OCI-LY7 (cell line): ENCODE data around the gene CAMK1G. TPM values are rescaled to one million over a fixed set of nuclear protein-coding genes. Genes with fewer than 3 reads are reported as not detected.

Experiments
- BruUV-seq: library from RNA; stranded (reverse); fragments of 400-500 nt; replicated peaks from 2 replicates; lab custom pipeline; 2021; lab: Mats Ljungman, UMichigan
- CTCF ChIA-PET: fragments of 300-600 bp; sonication (Branson Sonifier 250); formaldehyde crosslinking; loops from one replicate; lab custom pipeline; 2022; ENCODE audit warnings: antibody characterized with exemption; ENCODE audit not compliant: unreplicated experiment; lab: Charles Lee
- POLR2A ChIA-PET: fragments of 300-600 bp; sonication (Branson Sonifier 250); formaldehyde crosslinking; loops from one replicate; lab custom pipeline; 2022; ENCODE audit warnings: antibody characterized with exemption; lab: Charles Lee
- DNase-seq: peaks from one replicate; pipeline ENCODE4 v3.0.0-alpha.2; 2015; ENCODE audit warnings: low spot score
- H2AFZ ChIP-seq: fragments of 200-600 bp; sonication (generic), shearing (Covaris generic); 2 replicates; pipeline ENCODE4 v1.6.1; 2014; ENCODE audit warnings: mild to moderate bottlenecking, antibody characterized with exemption, low read length, moderate library complexity
- H3K27ac ChIP-seq: fragments of 200-600 bp; sonication (generic); 2 replicates; pipeline ENCODE4 v1.5.1; 2014; ENCODE audit warnings: mixed run types, low read depth, mild to moderate bottlenecking, moderate library complexity, low read length, inconsistent platforms; ENCODE audit not compliant: poor library complexity, severe bottlenecking
- H3K36me3 ChIP-seq: fragments of 200-600 bp; sonication (generic); 2 replicates; pipeline ENCODE4 v1.6.1; 2014; ENCODE audit warnings: mild to moderate bottlenecking, antibody characterized with exemption, low read length, moderate library complexity, mixed read lengths; ENCODE audit not compliant: insufficient read depth
- H3K4me1 ChIP-seq: fragments of 200-600 bp; sonication (generic); 2 replicates; pipeline ENCODE4 v1.5.1; 2014; ENCODE audit warnings: mild to moderate bottlenecking, low read length; ENCODE audit not compliant: insufficient read depth, poor library complexity, severe bottlenecking
- H3K4me2 ChIP-seq: fragments of 200-600 bp; sonication (generic); 2 replicates; pipeline ENCODE4 v1.6.1; 2014; ENCODE audit warnings: mild to moderate bottlenecking, low read length
- H3K4me3 ChIP-seq: fragments of 200-600 bp; sonication (generic); 2 replicates; pipeline ENCODE4 v1.5.1; 2014; ENCODE audit warnings: mild to moderate bottlenecking, low read depth, low read length; ENCODE audit not compliant: poor library complexity, severe bottlenecking
- H3K79me2 ChIP-seq: fragments of 200-600 bp; sonication (generic); 2 replicates; pipeline ENCODE4 v1.6.1; 2016; ENCODE audit warnings: low read depth, mild to moderate bottlenecking, low read length, moderate library complexity, mixed read lengths; ENCODE audit not compliant: insufficient read depth
- H3K9me2 ChIP-seq: fragments of 200-600 bp; sonication (generic); 2 replicates; pipeline ENCODE4 v1.6.1; 2016; ENCODE audit warnings: mild to moderate bottlenecking, low read length, mixed read lengths; ENCODE audit not compliant: insufficient read depth
- H3K9me3 ChIP-seq: fragments of 200-600 bp; sonication (generic); 2 replicates; pipeline ENCODE4 v1.6.1; 2014; ENCODE audit warnings: mild to moderate bottlenecking, mixed run types, low read length, mixed read lengths
- H4K20me1 ChIP-seq: fragments of 200-600 bp; sonication (generic); 2 replicates; pipeline ENCODE4 v1.6.1; 2014; ENCODE audit warnings: mild to moderate bottlenecking, antibody characterized with exemption, low read length, moderate library complexity, mixed read lengths; ENCODE audit not compliant: insufficient read depth
- CTCF ChIP-seq: fragments of 200-600 bp; sonication (generic); conservative IDR thresholded peaks from 2 replicates; pipeline ENCODE4 v1.5.1; 2014; ENCODE audit warnings: mild to moderate bottlenecking, antibody characterized with exemption, low read length, moderate library complexity, mixed read lengths
- EZH2phosphoT487 ChIP-seq: fragments of 200-600 bp; sonication (generic); IDR thresholded peaks from 2 replicates; pipeline ENCODE4 v1.6.1; 2018; ENCODE audit warnings: low read depth, borderline replicate concordance, mild to moderate bottlenecking, mixed run types, antibody characterized with exemption, low read length, moderate library complexity, mixed read lengths
- intact Hi-C: fragments of 100-400 bp; cut with micrococcal nuclease; formaldehyde crosslinking; loops from one replicate; pipeline ENCODE4 v1.10.0; 2022; ENCODE audit not compliant: unreplicated experiment
- total RNA-seq, 2 experiments: library from RNA; depleted of rRNA in 1 of 2; stranded (reverse); fragments of >200 nt in 1 of 2; shearing (Covaris generic) in 1 of 2; gene quantifications; 2 replicates each; pipeline ENCODE4 v1.2.3, GENCODE V29; 2014 to 2022

Gene CAMK1G
- total RNA-seq, 2 experiments from 2014 or later, result not detected

- intact Hi-C loops, result no loop called here
- ChIA-PET POLR2A (no interaction called here), CTCF (no interaction called here)
Observed at GRCh38 chr1:209586221-209586740, 2.8 kb downstream of the CAMK1G start.

GRCh38 chr1:209587789-209588188, 4.3 kb downstream of the CAMK1G start:
- TF ChIP-seq EZH2phosphoT487, result no peak
- TF ChIP-seq CTCF, result no peak
- CTCF ChIA-PET, result no interaction called here
- Histone ChIP-seq H2AFZ (no peak overlapping the region), H3K4me3 (no peak overlapping the region), H3K79me2 (no peaks in the 10 kb centered on the region), H3K9me2 (no peaks in the 10 kb centered on the region), H3K27ac (no peak overlapping the region), H3K4me1 (no peaks in the 10 kb centered on the region), H4K20me1 (no peaks in the 10 kb centered on the region), H3K9me3 (no peaks in the 10 kb centered on the region), H3K4me2 (no peak overlapping the region), H3K36me3 (no peaks in the 10 kb centered on the region)
- POLR2A ChIA-PET, result no interaction called here
- intact Hi-C loops, result no loop called here
- DNase-seq, result no peak
- BruUV-seq, result no TSS peak

More at GRCh38 chr1:209586221-209586740, 2.8 kb downstream of the CAMK1G start:
- H3K9me3 ChIP-seq, result no peaks in the 10 kb centered on the region
- no peak for TF ChIP-seq EZH2phosphoT487
- no peak for TF ChIP-seq CTCF
- H4K20me1 ChIP-seq, result no peaks in the 10 kb centered on the region
- no peak overlapping the region for H3K4me2 ChIP-seq
- no TSS peak for BruUV-seq
- H3K9me2 ChIP-seq, result no peaks in the 10 kb centered on the region
- H3K4me3 ChIP-seq, result no peak overlapping the region
- H3K36me3 ChIP-seq, result no peaks in the 10 kb centered on the region
- no peaks in the 10 kb centered on the region for H3K79me2 ChIP-seq
- DNase-seq, result no peak
- H3K27ac ChIP-seq, result no peak overlapping the region
- no peak overlapping the region for H2AFZ ChIP-seq
- no peaks in the 10 kb centered on the region for H3K4me1 ChIP-seq

GRCh38 chr1:209589440-209589839, 5.9 kb downstream of the CAMK1G start:
- BruUV-seq, result no TSS peak

More at GRCh38 chr1:209589440-209589839, 5.9 kb downstream of the CAMK1G start:
- no peak for DNase-seq
- intact Hi-C loops, result no loop called here
- Histone ChIP-seq H2AFZ (no peak overlapping the region), H3K9me2 (no peaks in the 10 kb centered on the region), H3K9me3 (no peaks in the 10 kb centered on the region), H3K4me3 (no peak overlapping the region), H3K4me1 (no peaks in the 10 kb centered on the region), H3K27ac (no peak overlapping the region), H4K20me1 (no peaks in the 10 kb centered on the region), H3K79me2 (no peaks in the 10 kb centered on the region), H3K4me2 (no peak overlapping the region), H3K36me3 (no peaks in the 10 kb centered on the region)
- TF ChIP-seq CTCF (no peak), EZH2phosphoT487 (no peak)
- ChIA-PET POLR2A (interaction anchor here (0.5 to 0.9 kb wide), 2 partner anchors 54 to 66 kb away, joined by 3 read pairs; no protein-coding TSS in a partner anchor), CTCF (no interaction called here)
